Activated CD4-positive, alpha-beta T cell treated with anti-CD3 and anti-CD28 coated beads for 36 hours (primary cell): ENCODE measurements around the gene DCAF6. TPM values are rescaled to one million over a fixed set of nuclear protein-coding genes. Genes with fewer than 3 reads are reported as not detected.
"Not testable (repeated sequence)": the region's sequence is repeated elsewhere in the genome, so short reads cannot be mapped to it uniquely, and the experiment has no call there.

Experiments
- ATAC-seq: fragments of 200-7000 bp; cut with Tn5 transposase; one replicate; pipeline ENCODE4 v1.10.0; 2021; ENCODE audit warnings: mild to moderate bottlenecking, moderate library complexity
- CTCF ChIA-PET: fragments of 350-600 bp; sonication (Branson Sonifier 250); formaldehyde crosslinking; loops from one replicate; lab custom pipeline; 2021; ENCODE audit warnings: antibody characterized with exemption; lab: Charles Lee
- POLR2A ChIA-PET: fragments of 350-600 bp; sonication (Branson Sonifier 250); formaldehyde crosslinking; loops from one replicate; lab custom pipeline; 2021; ENCODE audit warnings: antibody characterized with exemption, inconsistent platforms; lab: Charles Lee
- DNase-seq: peaks from one replicate; pipeline ENCODE4 v3.0.0-alpha.2; 2020
- H3K27ac Mint-ChIP-seq: one replicate; pipeline ENCODE4 v1.8.0; 2021; ENCODE audit warnings: mixed read lengths
- H3K27me3 Mint-ChIP-seq: one replicate; pipeline ENCODE4 v1.8.0; 2021; ENCODE audit warnings: mixed read lengths
- H3K36me3 Mint-ChIP-seq: one replicate; pipeline ENCODE4 v1.8.0; 2021; ENCODE audit warnings: low read depth, mixed read lengths
- H3K4me1 Mint-ChIP-seq: one replicate; pipeline ENCODE4 v1.8.0; 2021; ENCODE audit warnings: mixed read lengths
- H3K4me3 Mint-ChIP-seq: one replicate; pipeline ENCODE4 v1.8.0; 2021; ENCODE audit warnings: mild to moderate bottlenecking, moderate library complexity, mixed read lengths
- H3K9me3 Mint-ChIP-seq: one replicate; pipeline ENCODE4 v1.8.0; 2021; ENCODE audit warnings: low read depth, mixed read lengths
- intact Hi-C, 2 experiments: fragments of 100-400 bp; cut with DNase I in 1 of 2; cut with micrococcal nuclease in 1 of 2; formaldehyde crosslinking; loops; one replicate each; pipeline versions ENCODE4 v1.14.2 to v1.15.1; 2022 to 2024; cut with DNase I, micrococcal nuclease
- total RNA-seq, 2 experiments: library from RNA; stranded (reverse); gene quantifications; one replicate each; pipeline ENCODE4 v1.2.3, GENCODE V29; 2021

The DCAF6 gene, protein sequence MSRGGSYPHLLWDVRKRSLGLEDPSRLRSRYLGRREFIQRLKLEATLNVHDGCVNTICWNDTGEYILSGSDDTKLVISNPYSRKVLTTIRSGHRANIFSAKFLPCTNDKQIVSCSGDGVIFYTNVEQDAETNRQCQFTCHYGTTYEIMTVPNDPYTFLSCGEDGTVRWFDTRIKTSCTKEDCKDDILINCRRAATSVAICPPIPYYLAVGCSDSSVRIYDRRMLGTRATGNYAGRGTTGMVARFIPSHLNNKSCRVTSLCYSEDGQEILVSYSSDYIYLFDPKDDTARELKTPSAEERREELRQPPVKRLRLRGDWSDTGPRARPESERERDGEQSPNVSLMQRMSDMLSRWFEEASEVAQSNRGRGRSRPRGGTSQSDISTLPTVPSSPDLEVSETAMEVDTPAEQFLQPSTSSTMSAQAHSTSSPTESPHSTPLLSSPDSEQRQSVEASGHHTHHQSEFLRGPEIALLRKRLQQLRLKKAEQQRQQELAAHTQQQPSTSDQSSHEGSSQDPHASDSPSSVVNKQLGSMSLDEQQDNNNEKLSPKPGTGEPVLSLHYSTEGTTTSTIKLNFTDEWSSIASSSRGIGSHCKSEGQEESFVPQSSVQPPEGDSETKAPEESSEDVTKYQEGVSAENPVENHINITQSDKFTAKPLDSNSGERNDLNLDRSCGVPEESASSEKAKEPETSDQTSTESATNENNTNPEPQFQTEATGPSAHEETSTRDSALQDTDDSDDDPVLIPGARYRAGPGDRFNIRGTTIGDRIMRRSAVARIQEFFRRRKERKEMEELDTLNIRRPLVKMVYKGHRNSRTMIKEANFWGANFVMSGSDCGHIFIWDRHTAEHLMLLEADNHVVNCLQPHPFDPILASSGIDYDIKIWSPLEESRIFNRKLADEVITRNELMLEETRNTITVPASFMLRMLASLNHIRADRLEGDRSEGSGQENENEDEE
- 10 to 100 TPM; 25.6 to 28.8 TPM for total RNA-seq

DNA sequence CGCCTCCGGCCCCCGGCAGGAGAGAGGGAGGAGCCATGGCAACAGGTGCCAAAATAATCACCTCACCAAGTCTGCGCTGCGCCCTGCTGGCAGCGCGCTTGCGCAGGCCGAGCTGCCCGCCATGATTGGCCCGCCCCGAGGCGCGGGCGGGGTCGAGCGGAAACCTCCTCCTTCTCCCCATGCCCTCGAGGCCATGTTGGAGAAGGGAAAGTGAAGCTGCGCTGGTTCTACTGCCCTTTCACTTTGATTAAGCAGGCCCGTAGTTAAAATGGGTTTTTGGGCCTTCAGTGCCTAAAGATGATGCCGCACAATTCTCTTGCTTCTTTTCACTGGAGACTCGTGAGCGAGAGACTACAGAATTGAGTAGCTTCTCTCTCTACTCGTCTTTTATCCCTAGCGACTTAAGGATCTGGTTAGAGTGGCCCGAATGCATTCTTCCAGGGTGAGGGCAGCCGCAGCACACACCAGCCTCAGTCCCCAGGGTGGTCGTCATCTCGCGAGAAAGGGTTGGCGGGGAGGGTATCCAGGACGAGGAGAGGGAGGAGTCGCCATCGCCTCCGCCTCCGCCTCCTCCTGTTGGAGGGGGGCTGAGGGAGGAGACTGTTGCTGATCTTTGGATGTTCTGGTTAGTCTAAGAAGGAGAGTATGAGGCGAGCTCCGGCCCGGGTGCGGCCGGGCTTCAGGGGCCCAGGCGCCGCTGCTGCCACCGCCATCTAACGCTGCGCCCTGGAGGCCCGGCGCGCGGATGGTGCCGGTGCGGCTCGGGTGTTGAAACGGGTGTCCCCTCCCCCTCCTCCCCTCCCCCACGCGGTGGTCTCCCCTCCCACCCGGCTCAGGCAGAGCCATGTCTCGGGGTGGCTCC, at the start of gene DCAF6:
TSS of gene DCAF6 (plus strand) at position 616 of the 862 bp plus-strand sequence. CDS start at position 845, 229 bp downstream.
- H3K27ac Mint-ChIP-seq = peak within 1 kb of the TSS; percentile 97
- peak within 1 kb of the TSS; percentile 89 for H3K4me3 Mint-ChIP-seq
- H3K27me3 Mint-ChIP-seq = no peaks in the 10 kb centered on the region
- H3K4me1 Mint-ChIP-seq = peaks cover 34% of the 10 kb centered on the region
- intact Hi-C loops = loop anchor here (1.0 to 10.0 kb wide), 15 partner anchors 133 to 1431 kb away; partner anchors contain the start of genes NME7 (in 1 of the 2), POGK (in 1 of the 2), POU2F1 (in 1 of the 2) and RCSD1 (in 1 of the 2)
- ChIA-PET POLR2A (interaction anchor here (0.5 to 1.4 kb wide), 6 partner anchors 22 to 343 kb away, joined by 3 to 5 read pairs (median 4); no protein-coding TSS in a partner anchor), CTCF (interaction anchor here (0.6 to 3.0 kb wide), 8 partner anchors 7 to 381 kb away, joined by 3 to 9 read pairs (median 4); no protein-coding TSS in a partner anchor)
- peak; percentile 84 for ATAC-seq
- no peaks in the 10 kb centered on the region for H3K36me3 Mint-ChIP-seq
- peak; percentile 97 for DNase-seq
- H3K9me3 Mint-ChIP-seq = no peaks in the 10 kb centered on the region

GRCh38 chr1:167887187-167887586, 49.3 kb upstream of the DCAF6 start:
- DNase-seq, H3K36me3 Mint-ChIP-seq, H3K9me3 Mint-ChIP-seq, CTCF ChIA-PET, ATAC-seq, intact Hi-C loops, H3K4me3 Mint-ChIP-seq, H3K27me3 Mint-ChIP-seq, POLR2A ChIA-PET, H3K4me1 Mint-ChIP-seq, H3K27ac Mint-ChIP-seq: not testable (repeated sequence)

- intact Hi-C loops = no loop called here
- no peaks in the 10 kb centered on the region for H3K36me3 Mint-ChIP-seq
- ChIA-PET POLR2A (interaction anchor here (0.6 kb wide), 1 partner anchor 60 kb away, joined by 7 read pairs; no protein-coding TSS in a partner anchor), CTCF (no interaction called here)
- no peaks in the 10 kb centered on the region for H3K27me3 Mint-ChIP-seq
- DNase-seq = no peak
- ATAC-seq = no peak
- no peak overlapping the region for H3K27ac Mint-ChIP-seq
- no peak overlapping the region for H3K4me3 Mint-ChIP-seq
- no peaks in the 10 kb centered on the region for H3K9me3 Mint-ChIP-seq
- H3K4me1 Mint-ChIP-seq = no peaks in the 10 kb centered on the region
Observed at GRCh38 chr1:167890400-167890799, 46.1 kb upstream of the DCAF6 start.

GRCh38 chr1:167893798-167894197, 42.7 kb upstream of the DCAF6 start:
- DNase-seq = no peak
- Mint-ChIP-seq H3K4me1 (no peaks in the 10 kb centered on the region), H3K9me3 (no peaks in the 10 kb centered on the region), H3K27ac (no peak overlapping the region), H3K27me3 (no peaks in the 10 kb centered on the region), H3K36me3 (no peaks in the 10 kb centered on the region), H3K4me3 (no peak overlapping the region)
- POLR2A ChIA-PET = no interaction called here
- intact Hi-C loops = no loop called here
- CTCF ChIA-PET = no interaction called here
- ATAC-seq = no peak

DNA sequence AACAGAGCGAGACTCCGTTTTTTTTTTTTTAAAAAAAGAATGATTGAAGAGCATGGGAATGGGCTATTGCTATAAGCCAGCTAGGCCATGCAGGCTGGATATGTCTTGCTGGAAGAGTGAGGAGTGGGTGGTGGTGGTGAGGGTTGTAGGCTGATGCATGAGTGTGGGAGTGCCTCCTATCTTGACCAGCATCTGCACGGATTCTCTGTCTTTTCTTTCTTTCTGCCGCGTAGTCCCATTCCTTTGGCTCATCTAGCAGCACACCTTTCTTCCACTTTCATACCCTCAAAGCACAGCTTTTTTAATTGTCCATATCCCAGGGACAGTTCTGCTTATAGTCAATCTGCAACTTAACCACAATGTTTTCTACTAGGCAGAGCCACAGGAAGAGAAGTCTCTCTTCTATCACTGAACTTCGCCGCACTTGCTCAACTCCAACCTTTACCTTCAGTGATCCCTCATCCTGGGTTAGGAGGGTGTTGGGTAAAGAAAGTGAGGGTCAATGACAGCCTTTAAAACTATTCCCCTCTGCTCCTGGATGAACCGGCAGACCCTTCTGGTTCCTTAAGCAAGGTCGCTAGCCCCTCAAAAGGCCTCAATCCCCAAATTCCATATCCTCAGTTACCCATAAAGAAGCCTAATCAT, 37.8 kb upstream of the DCAF6 start:
- Mint-ChIP-seq H3K4me1 (no peaks in the 10 kb centered on the region), H3K4me3 (no peak overlapping the region), H3K36me3 (no peaks in the 10 kb centered on the region), H3K27ac (no peak overlapping the region), H3K27me3 (no peaks in the 10 kb centered on the region), H3K9me3 (no peaks in the 10 kb centered on the region)
- no peak for DNase-seq
- CTCF ChIA-PET = interaction anchor here (0.8 kb wide), 1 partner anchor 11 kb away, joined by 3 read pairs; no protein-coding TSS in a partner anchor
- intact Hi-C loops = no loop called here
- ATAC-seq = no peak
- POLR2A ChIA-PET = no interaction called here

DNA sequence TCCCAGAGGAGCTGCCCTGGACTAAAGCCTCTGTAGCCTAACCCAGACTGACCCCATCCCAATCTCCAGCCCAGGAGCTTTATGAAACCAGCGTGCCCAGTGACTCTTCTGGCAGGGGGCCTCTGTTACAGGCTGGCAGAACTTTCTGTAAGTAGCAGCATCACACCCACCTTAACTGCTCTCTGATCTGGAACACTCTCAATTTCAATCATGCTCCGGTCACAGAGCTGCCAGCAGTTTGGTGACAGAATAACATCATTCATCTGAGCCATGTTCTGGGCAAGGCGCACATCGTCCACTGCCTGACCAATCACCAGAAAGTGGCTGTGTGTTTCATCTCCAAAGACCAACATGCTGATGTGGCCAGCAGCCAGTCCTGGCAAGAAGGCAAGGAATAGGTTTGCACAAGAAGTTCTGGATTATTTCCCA, 37.2 kb upstream of the DCAF6 start:
- intact Hi-C loops = no loop called here
- ChIA-PET CTCF (interaction anchor here (0.8 kb wide), 1 partner anchor 11 kb away, joined by 3 read pairs; no protein-coding TSS in a partner anchor), POLR2A (interaction anchor here (0.7 kb wide), 1 partner anchor 37 kb away, joined by 5 read pairs; the partner anchor contains the start of genes DCAF6 and MPC2)
- DNase-seq (no peak), ATAC-seq (no peak)
- H3K27me3 Mint-ChIP-seq = no peaks in the 10 kb centered on the region
- no peak overlapping the region for H3K4me3 Mint-ChIP-seq
- no peaks in the 10 kb centered on the region for H3K4me1 Mint-ChIP-seq
- no peaks in the 10 kb centered on the region for H3K36me3 Mint-ChIP-seq
- no peak overlapping the region for H3K27ac Mint-ChIP-seq
- H3K9me3 Mint-ChIP-seq = no peaks in the 10 kb centered on the region

DNA sequence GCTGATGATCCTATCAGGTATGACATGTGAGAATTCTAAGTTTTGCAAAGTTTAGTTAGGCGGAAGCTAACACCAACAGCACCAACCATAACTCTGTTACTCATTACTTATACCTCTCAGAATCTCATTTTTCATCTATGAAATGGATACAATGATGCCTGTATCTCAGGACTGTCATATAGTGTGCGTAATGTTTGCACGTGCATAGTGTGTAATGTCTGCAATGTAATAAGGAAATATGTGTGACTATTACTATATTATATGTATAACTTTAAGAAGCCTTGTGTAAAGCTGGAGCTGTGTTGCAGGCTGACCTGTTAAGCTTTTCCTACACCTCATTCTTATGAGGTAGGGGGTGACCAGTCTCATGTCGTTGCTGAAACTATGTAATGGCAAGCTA, 35.6 kb upstream of the DCAF6 start:
- CTCF ChIA-PET = interaction anchor here (0.9 kb wide), 2 partner anchors 13 to 125 kb away, joined by 3 read pairs; partner anchors contain the start of gene ADCY10
- no peak for ATAC-seq
- POLR2A ChIA-PET = no interaction called here
- H3K4me1 Mint-ChIP-seq = no peaks in the 10 kb centered on the region
- DNase-seq = no peak
- no peak overlapping the region for H3K4me3 Mint-ChIP-seq
- no peaks in the 10 kb centered on the region for H3K36me3 Mint-ChIP-seq
- intact Hi-C loops = no loop called here
- H3K9me3 Mint-ChIP-seq = no peaks in the 10 kb centered on the region
- no peak overlapping the region for H3K27ac Mint-ChIP-seq
- no peaks in the 10 kb centered on the region for H3K27me3 Mint-ChIP-seq

GRCh38 chr1:167904652-167905130, 31.8 kb upstream of the DCAF6 start:
- CTCF ChIA-PET = interaction anchor here (0.7 to 1.0 kb wide), 2 partner anchors 60 to 160 kb away, joined by 3 to 4 read pairs; no protein-coding TSS in a partner anchor
- no peaks in the 10 kb centered on the region for H3K4me1 Mint-ChIP-seq
- peaks cover 4% of the 10 kb centered on the region for H3K9me3 Mint-ChIP-seq
- DNase-seq = no peak
- H3K27me3 Mint-ChIP-seq = no peaks in the 10 kb centered on the region
- POLR2A ChIA-PET = interaction anchor here (0.6 kb wide), 1 partner anchor 294 kb away, joined by 4 read pairs; no protein-coding TSS in a partner anchor
- no peak overlapping the region for H3K4me3 Mint-ChIP-seq
- intact Hi-C loops = no loop called here
- H3K27ac Mint-ChIP-seq = no peak overlapping the region
- no peak for ATAC-seq
- H3K36me3 Mint-ChIP-seq = no peaks in the 10 kb centered on the region

GRCh38 chr1:167905182-167905581, 31.3 kb upstream of the DCAF6 start:
- Mint-ChIP-seq H3K4me1 (no peaks in the 10 kb centered on the region), H3K27me3 (peaks cover 2% of the 10 kb centered on the region), H3K36me3 (no peaks in the 10 kb centered on the region), H3K27ac (no peak overlapping the region), H3K4me3 (no peak overlapping the region), H3K9me3 (peaks cover 7% of the 10 kb centered on the region)
- DNase-seq (no peak), ATAC-seq (no peak)
- intact Hi-C loops = no loop called here
- CTCF ChIA-PET = interaction anchor here (0.6 to 1.0 kb wide), 3 partner anchors 61 to 295 kb away, joined by 3 to 4 read pairs (median 3); no protein-coding TSS in a partner anchor
- POLR2A ChIA-PET = interaction anchor here (0.6 kb wide), 1 partner anchor 295 kb away, joined by 4 read pairs; no protein-coding TSS in a partner anchor

- Mint-ChIP-seq H3K9me3 (peaks cover 10% of the 10 kb centered on the region), H3K27ac (no peak overlapping the region), H3K4me1 (no peaks in the 10 kb centered on the region), H3K36me3 (no peaks in the 10 kb centered on the region), H3K4me3 (no peak overlapping the region), H3K27me3 (peaks cover 5% of the 10 kb centered on the region)
- intact Hi-C loops = no loop called here
- CTCF ChIA-PET = interaction anchor here (0.6 to 1.0 kb wide), 2 partner anchors 159 to 295 kb away, joined by 3 read pairs; no protein-coding TSS in a partner anchor
- POLR2A ChIA-PET = no interaction called here
- no peak for DNase-seq
- no peak for ATAC-seq
Observed at GRCh38 chr1:167905671-167906070, 30.8 kb upstream of the DCAF6 start.
